Measurements from ENCODE around the gene SEZ6.
A peak's percentile ranks its signal among the peaks of the same experiment; 100 is the strongest.

The SEZ6 gene

GRCh38 chr17:29003289-29003688, 2.5 kb downstream of the SEZ6 start:
- DNase-seq (ENCODE audit: low read depth), result no peak

DNA sequence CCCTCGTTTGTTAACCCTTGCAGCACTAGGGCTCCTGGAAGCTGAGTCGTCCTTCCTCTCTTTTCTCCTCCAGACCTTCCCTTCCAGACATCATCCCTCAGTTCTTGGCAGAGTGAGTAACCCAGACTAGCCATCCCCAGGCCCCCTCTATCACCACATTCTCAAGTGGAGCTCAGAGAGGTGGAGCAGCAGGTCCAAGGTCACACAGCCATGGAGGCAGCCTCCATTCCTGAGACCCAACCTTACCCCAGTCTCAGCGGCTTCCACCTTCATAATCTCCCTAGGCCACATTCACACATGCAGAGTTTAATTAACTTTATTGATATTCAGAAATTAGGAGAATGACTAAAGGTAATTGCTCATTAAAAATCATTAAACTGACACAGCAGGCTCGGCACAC, 3.0 kb downstream of the SEZ6 start:
- DNase-seq (ENCODE audit: low read depth), result no peak

DNA sequence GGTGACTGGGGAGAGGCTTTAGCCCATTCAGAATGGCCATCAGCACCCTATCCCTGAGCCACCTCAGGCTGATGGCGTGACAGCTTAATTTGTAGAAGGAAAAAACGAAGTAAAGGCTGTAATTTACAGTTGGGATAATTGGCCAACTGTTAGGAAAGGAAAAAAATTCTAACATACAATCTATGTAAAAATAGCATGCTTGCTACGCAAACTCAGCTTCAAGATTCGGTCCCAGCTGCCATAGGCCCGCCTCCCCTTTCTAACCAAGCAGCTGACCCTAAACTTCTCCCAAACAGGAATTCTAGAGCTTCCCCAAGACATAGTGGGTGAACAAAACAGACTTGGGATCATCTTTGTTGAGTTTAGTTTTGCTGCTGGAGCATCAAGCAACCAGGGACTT, 4.9 kb downstream of the SEZ6 start:
- no peak for DNase-seq (ENCODE audit: low read depth)

- no peak for DNase-seq (ENCODE audit: low read depth)
These were observed 6.6 kb downstream of the SEZ6 start for GRCh38 chr17:28999206-28999605.

- DNase-seq (ENCODE audit: low read depth), result no peak
These were observed 8.0 kb downstream of the SEZ6 start for GRCh38 chr17:28997806-28998205.

GRCh38 chr17:28996554-28997096, 9.2 kb downstream of the SEZ6 start:
- no peak for DNase-seq (ENCODE audit: low read depth)

DNA sequence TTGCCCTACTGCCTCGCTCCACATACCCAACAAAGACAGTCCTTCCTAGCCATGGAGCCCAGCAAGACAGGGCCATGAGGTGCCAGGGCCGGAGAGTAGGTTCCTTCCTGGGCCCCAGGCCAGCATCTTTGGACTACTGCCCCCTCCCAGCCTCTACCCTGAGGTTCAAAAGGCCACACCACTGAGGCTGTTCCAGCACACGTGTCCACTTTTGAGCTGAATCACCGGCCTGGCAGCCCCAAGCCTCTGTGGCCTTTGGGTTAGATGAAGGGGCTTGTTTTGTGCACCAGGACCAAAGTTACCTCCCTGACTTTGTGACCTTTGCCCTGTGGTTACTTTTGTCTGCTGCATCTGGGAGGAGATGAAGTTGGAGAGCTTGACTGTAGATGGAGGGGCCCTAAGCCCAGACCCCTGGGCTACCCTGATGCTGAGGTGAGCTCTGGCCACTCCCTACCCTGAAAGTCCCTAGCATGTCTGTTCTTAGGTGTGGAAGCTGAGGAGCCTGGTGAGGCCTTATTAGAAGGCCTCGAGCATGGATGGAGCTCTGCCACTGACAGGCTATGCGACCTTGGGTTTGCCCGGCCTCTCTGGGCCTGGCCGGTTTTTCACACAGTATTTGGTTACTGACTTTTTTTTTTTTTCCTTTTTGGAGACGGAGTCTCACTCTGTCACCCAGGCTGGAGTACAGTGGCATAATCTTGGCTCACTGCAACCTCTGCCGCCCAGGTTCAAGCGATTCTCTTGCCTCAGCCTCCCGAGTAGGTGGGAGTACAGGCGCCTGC, 12.0 kb downstream of the SEZ6 start:
- no peak for DNase-seq (ENCODE audit: low read depth)

GRCh38 chr17:28992625-28993600, 12.9 kb downstream of the SEZ6 start:
- no peak for DNase-seq (ENCODE audit: low read depth)

GRCh38 chr17:28992185-28992584, 13.6 kb downstream of the SEZ6 start:
- no peak for DNase-seq (ENCODE audit: low read depth)

DNA sequence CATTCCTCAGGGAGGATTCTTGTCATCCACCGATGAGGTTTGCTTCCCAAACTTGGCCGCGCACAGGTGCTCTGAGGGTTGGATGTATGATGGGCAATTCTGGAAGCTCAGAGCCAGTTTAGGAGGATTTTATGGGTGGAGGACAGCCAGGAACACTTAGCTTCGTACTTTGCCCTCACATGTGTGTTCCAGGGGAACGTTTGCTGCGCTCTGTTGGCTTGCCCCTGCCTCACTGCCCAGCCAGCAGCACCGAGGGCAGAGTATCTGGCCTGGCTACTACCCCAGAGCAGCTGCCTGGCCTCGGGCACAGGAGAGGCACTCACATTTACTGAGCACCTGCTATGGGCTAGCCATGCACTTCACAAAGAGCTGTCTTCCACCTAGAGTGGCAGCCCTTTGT, 14.1 kb downstream of the SEZ6 start:
- no peak for DNase-seq (ENCODE audit: low read depth)

GRCh38 chr17:28989028-28989427, 16.8 kb downstream of the SEZ6 start:
- DNase-seq (ENCODE audit: low read depth), result no peak

DNA sequence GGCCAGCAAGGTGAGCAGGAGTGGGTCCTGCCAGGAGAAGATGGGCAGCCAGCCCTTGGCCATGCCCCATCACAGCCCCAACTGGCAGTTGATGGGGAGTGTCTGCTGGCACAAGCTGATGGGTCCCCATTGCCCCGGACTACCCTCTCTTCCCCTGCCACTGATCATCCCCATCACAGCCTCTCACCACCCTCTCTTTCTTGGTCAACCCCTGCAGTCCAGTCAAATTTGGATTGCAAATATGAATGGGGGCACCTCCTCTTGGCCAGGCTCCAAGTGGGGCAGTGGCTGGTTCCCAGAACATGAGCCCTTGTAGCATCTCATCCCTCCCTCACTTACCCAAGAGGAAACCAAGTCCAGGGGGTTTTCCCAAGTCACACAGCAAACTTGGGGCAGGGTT, 17.4 kb downstream of the SEZ6 start:
- DNase-seq (ENCODE audit: low read depth), result no peak

DNA sequence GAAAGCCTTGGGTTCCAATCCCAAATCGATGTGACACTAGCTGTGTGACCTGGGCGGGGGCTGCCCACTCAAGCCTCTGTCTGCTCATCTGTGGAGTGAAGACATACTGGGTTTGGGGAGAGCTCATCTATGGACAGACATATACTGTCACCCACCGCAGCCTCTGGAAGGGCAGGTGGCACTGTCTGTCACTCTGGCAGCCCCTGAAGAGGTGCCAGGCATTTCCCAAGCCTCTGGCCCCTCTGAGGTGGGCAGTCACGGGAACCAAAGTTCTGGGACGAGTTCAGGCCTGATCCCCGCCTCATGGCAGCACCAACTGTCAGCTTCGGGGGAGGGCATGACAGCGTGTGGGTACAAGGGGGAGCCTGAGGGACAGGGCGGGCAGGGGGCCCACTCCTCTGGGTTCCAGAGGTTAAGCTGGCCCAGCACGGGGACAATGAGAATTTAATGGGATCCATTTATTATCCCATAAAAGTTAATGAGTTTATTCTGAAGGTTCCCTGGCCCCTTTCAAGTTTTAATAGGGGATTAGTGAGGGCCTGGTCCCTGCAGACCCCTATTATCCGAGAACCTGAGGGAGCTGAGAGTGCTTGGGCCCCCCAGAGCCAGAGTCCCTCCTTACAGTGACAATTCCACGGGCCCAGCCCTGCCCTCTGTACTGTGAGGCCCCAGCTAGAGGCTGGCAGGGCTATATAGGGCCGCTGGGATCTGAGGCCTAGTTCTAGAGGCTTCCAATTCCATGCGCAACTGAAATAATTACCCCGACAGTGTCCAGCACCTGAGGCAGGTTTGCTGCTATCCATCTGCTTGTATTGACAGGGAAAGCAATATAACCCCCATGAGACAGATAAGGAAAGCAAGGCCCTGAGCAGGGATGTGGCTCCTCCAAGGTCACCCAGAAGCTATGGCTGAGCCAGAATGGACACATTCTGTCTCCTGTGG, 18.8 kb downstream of the SEZ6 start:
- DNase-seq (ENCODE audit: low read depth), result no peak

DNA sequence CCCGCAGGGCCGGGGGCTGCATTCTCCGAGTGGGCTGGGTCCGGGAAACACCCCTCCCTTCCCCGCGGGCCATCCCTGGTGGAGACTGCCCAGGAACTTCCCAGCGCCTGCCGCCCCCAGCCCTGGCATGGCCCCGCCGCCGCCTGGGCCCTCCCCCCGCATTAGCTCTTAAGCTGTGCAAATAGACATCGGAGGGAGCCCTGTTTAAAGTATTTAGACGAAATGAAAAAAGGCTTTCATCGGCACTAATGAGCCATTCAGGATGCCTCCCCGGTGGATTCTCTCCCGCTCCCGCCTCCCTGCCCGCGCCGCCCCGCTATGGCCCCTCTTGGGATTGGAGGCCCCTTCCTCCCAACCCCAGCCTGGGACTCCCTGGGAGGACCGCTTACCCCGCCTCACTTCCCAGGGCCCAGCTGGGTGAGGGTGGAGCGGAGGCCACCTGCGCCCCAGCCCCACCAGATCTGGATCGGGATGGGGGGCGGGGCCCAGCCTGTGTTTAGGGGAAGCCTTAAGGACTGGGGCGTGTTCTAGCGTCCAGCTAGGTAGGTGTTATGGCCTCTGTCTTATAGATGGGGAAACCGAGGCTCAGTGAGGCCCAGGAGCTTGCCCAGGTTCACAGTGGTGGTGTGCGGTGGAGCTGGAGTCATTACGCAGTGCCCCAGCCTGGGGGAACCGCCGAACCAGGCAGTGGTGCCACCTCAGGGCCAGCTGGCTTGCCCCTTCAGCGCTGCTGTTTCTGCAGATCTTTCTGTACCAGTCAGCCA, 19.7 kb downstream of the SEZ6 start:
- DNase-seq (ENCODE audit: low read depth), result no peak

GRCh38 chr17:28983286-28984230, 22.3 kb downstream of the SEZ6 start:
- DNase-seq (ENCODE audit: low read depth), result no peak

DNA sequence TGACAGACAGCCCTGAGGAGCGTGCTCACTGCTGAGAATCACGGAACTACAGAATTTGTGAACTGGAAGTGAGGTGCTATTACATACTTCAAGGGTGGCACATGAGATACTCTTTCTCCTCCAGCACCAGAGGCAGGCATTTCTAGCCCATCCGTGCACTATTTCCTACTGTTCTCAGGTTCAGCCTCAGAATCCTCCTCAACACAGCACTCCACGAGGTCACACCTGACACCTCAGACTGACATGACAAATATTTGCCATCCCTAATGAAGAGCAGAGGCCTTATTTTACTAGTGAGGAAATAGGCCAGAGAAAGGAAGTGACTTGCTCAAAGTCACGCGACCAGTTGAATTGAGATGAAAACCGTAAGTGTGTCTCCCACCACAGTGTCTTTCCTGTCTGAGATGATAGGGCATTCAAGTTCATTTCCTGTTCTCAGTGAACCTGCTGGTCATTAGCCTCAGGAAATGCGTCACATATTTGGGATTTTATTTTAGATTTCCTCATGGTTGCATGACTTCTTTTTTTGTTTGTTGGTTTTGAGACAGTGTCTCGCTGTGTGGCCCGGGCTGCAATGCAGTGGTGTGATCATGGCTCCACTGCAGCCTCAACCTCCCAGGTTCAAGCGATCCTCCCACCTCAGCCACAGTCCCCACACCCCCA, 23.6 kb downstream of the SEZ6 start:
- DNase-seq (ENCODE audit: low read depth), result peak; percentile 28

DNA sequence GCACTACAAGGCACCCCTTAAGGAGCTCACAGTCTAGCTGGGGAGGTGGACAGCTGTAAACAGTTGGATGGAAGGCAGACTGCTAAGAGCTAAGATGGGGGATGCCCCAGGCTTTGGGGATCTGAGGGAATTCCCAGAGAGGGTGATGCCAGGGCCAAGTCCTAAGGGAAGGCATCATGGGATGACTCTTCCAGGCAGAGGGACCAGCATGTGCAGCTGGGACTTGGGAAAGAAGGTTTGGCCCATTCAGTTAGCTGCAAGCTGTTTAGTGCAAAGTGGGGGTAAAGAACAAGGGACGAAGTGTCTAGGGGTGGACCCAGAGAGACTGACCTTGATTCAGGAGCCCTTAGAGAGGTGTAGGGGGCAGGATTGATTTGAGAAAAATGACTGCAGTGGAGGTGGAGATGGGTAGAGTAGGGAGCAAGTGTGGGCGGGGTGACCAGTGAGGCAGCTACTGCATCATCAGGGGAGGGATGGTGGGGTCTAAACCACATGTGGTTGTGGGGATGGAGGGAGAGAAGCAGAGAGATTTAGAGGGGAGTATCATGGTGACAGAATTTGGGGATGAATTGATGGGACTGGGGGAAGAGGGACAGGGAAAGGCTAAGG, 27.4 kb downstream of the SEZ6 start:
- no peak for DNase-seq (ENCODE audit: low read depth)

DNA sequence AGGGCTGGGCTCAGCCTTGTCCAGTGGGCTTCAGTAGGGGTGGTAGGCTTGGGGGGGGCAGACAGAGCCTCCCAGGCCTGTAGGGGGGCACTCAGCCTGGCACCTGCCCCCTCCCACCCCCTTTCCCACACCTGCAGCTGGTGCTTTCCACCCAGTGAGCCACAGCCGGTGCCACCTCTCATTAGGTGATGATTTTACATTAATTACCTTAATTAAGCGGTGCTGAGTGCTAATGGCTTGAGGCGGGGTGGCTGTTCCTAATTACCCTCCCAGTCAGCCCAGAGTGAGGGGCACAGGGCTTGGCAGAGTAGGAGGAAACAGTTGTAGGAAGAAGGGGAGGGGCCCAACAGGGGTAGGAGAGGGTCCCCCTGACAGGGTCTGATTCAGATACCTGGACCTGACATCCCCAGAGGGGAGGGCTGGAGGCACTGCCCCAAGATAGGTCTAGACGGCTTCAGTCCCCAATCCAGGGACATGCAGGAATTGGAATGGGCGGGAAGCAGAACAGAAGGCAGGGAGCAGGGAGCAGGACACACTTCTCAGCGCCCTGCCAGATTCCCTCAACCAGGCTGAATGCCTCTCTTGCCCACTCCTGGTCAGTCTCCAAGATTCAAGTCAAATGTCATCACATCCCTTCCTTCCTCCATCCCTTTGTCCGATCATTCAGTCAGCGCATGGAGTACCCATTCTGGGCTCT, 28.0 kb downstream of the SEZ6 start:
- no peak for DNase-seq (ENCODE audit: low read depth)
